Measurements from ENCODE around the gene TMEM161B.
A peak's percentile ranks its signal among the peaks of the same experiment; 100 is the strongest.
"Not testable (repeated sequence)": the region's sequence is repeated elsewhere in the genome, so short reads cannot be mapped to it uniquely, and the experiment has no call there.

TMEM161B gene

DNA sequence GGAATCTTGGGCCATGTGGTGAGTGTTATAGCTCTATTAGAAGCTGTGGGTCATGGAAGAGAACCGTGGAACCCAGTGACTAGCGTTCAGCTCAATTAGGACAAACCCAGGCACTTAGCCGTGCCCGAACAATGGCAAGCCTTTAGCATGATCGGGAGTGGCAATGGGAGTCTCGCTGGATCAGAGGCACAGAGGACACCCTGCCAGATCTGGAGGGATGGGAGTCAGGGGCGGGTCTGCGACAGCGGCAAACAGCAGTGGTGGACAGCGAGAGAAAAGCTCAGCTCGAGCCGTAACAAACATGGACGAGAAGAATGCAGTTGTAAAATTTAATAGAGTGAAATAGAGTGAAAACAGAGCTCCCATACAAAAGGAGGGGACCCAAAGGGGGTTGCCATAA is 91.2 kb downstream of the TMEM161B start:
- not testable (repeated sequence) for DNase-seq

DNA sequence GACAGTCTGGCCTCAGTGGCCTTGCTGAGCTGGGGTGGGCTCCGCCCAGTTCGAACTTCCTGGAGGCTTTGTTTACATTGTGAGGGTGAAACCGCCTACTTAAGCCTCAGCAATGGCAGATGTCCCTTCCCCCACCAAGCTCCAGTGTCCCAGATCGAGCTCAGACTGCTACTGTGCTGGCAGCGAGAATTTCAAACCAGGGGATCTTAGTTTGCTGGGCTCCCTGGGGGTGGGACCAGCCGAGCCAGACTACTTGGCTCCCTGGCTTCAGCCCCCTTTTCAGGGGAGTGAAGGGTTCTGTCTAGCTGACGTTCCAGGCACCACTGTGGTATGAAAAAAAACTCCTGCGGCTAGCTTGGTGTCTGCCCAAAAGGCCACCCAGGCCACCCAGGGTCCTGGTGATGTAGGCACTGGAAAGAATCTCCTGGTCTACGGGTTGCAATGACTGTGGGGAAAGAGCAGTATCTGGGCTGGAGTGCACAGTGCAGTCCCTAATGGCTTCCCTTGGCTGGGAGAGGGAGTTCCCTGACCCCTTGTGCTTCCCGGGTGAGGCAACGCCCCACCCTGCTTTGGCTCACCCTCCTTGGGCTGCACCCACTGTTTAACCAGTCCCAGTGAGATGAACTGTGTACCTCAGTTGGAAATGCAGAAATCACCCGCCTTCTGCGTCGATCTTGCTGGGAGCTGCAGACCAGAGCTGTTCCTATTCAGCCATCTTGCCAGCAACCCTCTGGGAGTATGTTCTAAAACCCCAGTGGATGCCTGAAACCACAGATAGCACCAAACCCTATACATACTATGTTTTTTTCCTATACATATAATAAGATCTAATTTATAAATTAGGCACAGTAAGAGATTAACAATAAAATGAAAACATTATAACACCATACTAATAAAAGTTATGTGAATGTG is 95.5 kb downstream of the TMEM161B start:
- peak in 1 of 2 experiments; percentile 52 for DNase-seq

- no peak for DNase-seq
Observed at GRCh38 chr5:88159591-88159990, 109.1 kb downstream of the TMEM161B start.

DNA sequence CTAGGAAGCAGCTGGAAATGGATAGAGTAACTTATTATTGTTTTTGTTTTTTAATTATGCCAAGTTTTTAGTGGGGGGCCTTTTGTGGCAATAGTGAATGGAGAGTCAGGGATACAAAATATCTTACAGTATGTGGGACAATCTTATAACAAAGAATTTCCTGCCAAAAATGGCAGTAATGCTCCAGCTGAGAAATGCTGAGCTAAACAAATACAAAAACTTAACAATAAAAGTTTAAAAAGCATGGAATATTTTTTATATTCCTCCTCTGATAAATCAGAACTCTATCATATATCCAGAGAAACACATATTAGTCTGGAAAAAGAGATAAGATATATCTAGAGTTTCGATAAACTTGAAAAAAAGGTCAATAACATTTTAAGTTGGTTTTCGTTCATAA is 110.6 kb downstream of the TMEM161B start:
- DNase-seq = no peak

DNA sequence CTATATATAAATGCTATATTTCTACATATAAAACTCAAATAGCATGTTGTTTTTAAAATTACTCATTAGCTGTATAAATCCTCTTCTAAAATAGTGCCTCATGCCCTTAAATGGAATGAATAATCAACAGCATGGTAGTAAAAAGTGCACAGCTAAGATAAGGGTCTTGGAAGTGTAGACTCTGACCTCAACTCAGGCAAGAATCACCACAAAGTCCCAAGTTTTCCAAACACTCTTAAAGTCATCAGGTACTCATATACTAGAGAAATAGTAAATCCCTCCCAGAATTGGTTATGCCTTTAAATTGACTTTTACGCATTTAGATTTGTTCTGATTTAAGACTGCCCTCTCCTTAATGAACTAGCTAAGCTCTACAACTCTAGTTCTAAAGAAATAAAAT is 113.8 kb downstream of the TMEM161B start:
- no peak for DNase-seq

DNA sequence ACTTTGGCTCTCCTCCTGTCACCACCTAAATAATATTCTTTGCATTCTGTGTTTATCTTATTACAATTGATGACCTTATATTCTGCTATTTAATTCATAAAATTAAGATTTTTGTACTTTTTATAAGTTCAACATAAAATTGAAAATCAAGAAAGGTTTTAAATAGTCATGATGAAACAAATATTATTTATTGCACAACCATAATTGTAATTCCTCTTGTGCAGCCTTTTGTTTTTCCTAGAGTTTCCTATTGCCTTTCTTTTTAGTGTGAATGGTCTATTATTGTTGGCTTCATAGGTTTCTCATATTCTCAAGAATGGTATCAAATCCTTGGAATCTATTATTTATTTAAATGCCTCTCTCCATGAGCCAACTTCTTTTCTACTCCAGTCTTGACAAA is 117.9 kb downstream of the TMEM161B start:
- no peak for DNase-seq

DNA sequence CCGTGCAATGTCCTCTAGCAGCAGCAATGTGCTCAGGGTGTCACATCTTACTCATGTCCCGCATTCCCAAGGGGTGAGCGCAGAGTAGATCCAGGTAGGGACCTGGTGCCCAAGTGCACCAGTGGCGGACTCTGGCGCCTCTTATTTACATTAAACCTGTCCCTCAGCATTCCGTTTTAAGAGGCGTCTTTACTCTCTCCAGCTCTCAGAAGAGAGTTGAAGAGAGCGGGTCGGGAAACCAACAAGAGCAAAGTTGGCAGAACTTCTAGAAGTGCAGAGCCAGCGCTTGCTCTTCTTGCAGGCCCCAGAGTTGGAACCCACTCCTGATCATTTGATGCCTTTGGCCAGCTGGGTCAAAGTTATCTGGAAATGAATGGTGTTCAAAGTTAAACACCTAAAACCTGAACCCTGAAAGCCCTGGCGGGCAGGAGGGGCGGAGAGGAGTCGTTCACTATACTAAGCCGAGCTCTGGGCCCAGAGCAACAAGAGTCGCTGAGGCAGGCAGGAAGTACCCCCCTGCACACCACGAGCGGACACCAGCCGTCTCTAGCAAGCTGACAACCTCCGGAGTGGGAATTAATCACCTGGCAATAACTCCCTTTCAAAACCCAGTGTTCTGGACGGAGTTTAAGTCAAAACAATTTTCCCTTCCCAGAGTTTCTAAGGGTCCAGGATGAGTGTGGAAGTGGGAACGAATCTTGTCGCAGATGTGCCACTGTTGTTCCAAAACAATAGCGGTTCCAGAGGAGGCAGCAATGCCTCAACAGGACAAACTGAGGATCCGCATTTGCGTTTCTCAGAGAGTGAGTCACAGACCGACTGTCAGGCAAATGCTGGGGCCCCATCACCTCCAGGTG is 122.8 kb downstream of the TMEM161B start:
- DNase-seq = peak in 1 of 2 experiments; percentile 9

DNA sequence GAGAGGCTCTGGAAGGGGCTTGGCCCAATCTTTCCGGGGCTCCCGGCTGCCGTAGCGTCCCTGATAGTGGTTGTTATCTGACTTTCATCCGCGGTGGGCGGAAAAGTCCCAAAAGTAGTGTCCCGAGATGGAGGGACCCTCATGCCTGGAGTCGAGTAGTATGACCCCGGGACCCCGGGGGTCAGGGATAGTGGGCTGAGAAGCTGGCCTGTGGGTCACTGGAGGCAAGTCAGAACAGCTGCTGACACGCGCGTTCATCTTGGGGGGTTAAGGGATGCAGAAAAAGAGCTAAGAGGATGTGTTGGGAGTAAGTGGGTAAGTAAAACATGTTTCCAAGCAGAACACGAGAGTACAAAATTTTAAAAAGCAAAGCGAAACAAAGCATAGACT is 123.4 kb downstream of the TMEM161B start:
- no peak for DNase-seq
